OCI-LY3 (cell line): ENCODE data around the gene SPAG6.

Source experiments
- H2AFZ ChIP-seq: fragments of 200-600, 300-600 bp; shearing (Covaris generic); 2 replicates; pipeline ENCODE4 v1.6.0; 2014; ENCODE audit warnings: antibody characterized with exemption, low read depth, low read length
- H3K27ac ChIP-seq: fragments of 200-600, 300-600 bp; sonication (generic); 2 replicates; pipeline ENCODE4 v1.5.1; 2014; ENCODE audit warnings: mild to moderate bottlenecking, low read length, moderate library complexity, mixed read lengths
- H3K27me3 ChIP-seq: fragments of 200-600, 300-600 bp; sonication (generic); 2 replicates; pipeline ENCODE4 v1.6.1; 2014; ENCODE audit warnings: low read depth, low read length, mixed read lengths
- H3K36me3 ChIP-seq: fragments of 200-600, 300-600 bp; sonication (generic); replicated peaks from 2 replicates; pipeline ENCODE3; 2014; ENCODE audit warnings: low read depth, low read length, mixed read lengths
- H3K4me1 ChIP-seq: fragments of 300-600, 200-600 bp; sonication (generic); 2 replicates; pipeline ENCODE4 v1.6.1; 2014; ENCODE audit warnings: low read length, mixed read lengths
- H3K4me2 ChIP-seq: fragments of 200-600, 300-600 bp; sonication (generic); 2 replicates; pipeline ENCODE4 v1.6.1; 2014; ENCODE audit warnings: low read length, mixed read lengths
- H3K4me3 ChIP-seq: fragments of 300-600, 200-600 bp; sonication (generic); 2 replicates; pipeline ENCODE4 v1.5.1; 2014; ENCODE audit warnings: antibody characterized with exemption, mild to moderate bottlenecking, low read length, moderate library complexity
- H3K79me2 ChIP-seq: fragments of 300-600, 200-600 bp; shearing (Covaris generic); 2 replicates; pipeline ENCODE4 v1.6.1; 2014; ENCODE audit warnings: mild to moderate bottlenecking, low read length, mixed read lengths
- H3K9ac ChIP-seq: fragments of 300-600, 200-600 bp; shearing (Covaris generic); 2 replicates; pipeline ENCODE4 v1.6.0; 2014; ENCODE audit warnings: mild to moderate bottlenecking, low read length, moderate library complexity
- H3K9me3 ChIP-seq: fragments of 200-600, 300-600 bp; shearing (Covaris generic); 2 replicates; pipeline ENCODE4 v1.6.1; 2014; ENCODE audit warnings: low read length, mixed read lengths; ENCODE audit not compliant: insufficient read depth
- H4K20me1 ChIP-seq: fragments of 200-600, 300-600 bp; sonication (generic); 2 replicates; pipeline ENCODE4 v1.6.1; 2016; ENCODE audit warnings: low read length, mixed read lengths; ENCODE audit not compliant: insufficient read depth
- CTCF ChIP-seq: fragments of 200-600, 300-600 bp; sonication (generic); IDR thresholded peaks from 2 replicates; pipeline ENCODE4 v1.5.1; 2014; ENCODE audit warnings: antibody characterized with exemption, low read length, low read depth
- EZH2phosphoT487 ChIP-seq: fragments of 200-600 bp; shearing (Covaris generic); IDR thresholded peaks from 2 replicates; pipeline ENCODE4 v1.6.1; 2018; ENCODE audit warnings: antibody characterized with exemption, mixed run types, low read depth

Gene SPAG6

GRCh38 chr10:22374489-22375126 is 29.3 kb downstream of the SPAG6 start:
- peak overlapping the region; percentile 7; the same call in 1 of the 2 replicates for H3K4me2 ChIP-seq
- no peak overlapping the region for H3K9ac ChIP-seq
- H3K36me3 ChIP-seq = no peaks in the 10 kb centered on the region
- no peaks in the 10 kb centered on the region for H4K20me1 ChIP-seq
- H3K27me3 ChIP-seq = no peaks in the 10 kb centered on the region
- H3K79me2 ChIP-seq = no peaks in the 10 kb centered on the region
- no peak overlapping the region for H2AFZ ChIP-seq
- no peaks in the 10 kb centered on the region for H3K9me3 ChIP-seq
- TF ChIP-seq CTCF (no peak), EZH2phosphoT487 (no peak)
- no peak overlapping the region for H3K4me3 ChIP-seq
- peaks cover 31% of the 10 kb centered on the region for H3K4me1 ChIP-seq
- no peak overlapping the region for H3K27ac ChIP-seq

DNA sequence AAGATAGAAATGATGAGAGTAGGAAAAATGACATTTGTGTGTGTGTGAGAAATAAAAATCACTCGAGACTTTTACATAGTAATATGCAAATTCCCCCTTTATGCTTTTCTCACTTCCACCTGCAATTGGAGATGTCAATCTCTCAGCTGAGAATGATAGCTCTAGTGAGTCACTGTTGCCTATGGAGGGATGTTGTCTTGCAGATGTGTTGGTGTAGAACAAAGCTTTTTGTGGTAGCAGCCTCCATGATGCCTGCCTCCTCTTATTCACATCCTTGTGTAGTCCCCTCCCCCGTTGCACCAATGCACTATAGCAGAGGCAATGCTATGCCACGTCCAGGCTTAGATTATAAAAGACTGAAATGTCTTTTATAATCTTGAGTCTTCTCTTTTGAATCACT is 33.8 kb downstream of the SPAG6 start:
- Histone ChIP-seq H3K4me1 (peaks cover 23% of the 10 kb centered on the region), H4K20me1 (no peaks in the 10 kb centered on the region), H3K36me3 (no peaks in the 10 kb centered on the region), H3K27me3 (no peaks in the 10 kb centered on the region), H3K27ac (no peak overlapping the region), H3K4me3 (peak overlapping the region; percentile 55), H3K79me2 (no peaks in the 10 kb centered on the region), H3K9me3 (no peaks in the 10 kb centered on the region), H3K4me2 (peak overlapping the region; percentile 77), H2AFZ (no peak overlapping the region), H3K9ac (no peak overlapping the region)
- TF ChIP-seq CTCF (no peak), EZH2phosphoT487 (no peak)

DNA sequence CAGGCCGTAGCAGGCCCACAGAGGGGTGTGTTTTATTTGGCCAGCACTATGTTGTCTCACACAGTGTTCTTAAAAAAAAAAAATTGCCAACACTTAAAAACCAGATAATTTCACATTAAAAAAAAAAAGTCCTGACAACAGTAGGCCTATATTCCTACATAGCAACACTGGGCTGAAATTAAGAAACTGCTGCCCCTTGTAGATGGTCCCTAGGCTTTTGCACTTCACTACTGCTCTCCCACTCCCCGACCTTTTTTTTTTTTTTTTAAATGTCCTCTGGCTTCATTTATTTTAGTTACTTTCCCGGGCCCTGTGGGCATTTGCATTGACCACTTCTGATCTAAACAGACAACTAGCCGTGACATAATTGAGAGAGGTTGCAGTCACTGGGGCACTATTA is 36.0 kb downstream of the SPAG6 start:
- Histone ChIP-seq H3K27ac (no peak overlapping the region), H3K4me2 (no peak overlapping the region), H3K36me3 (no peaks in the 10 kb centered on the region), H3K27me3 (no peaks in the 10 kb centered on the region), H4K20me1 (no peaks in the 10 kb centered on the region), H3K9me3 (no peaks in the 10 kb centered on the region), H3K79me2 (no peaks in the 10 kb centered on the region), H2AFZ (no peak overlapping the region), H3K9ac (no peak overlapping the region), H3K4me1 (peaks cover 16% of the 10 kb centered on the region), H3K4me3 (no peak overlapping the region)
- TF ChIP-seq EZH2phosphoT487 (no peak), CTCF (no peak)

- no peaks in the 10 kb centered on the region for H3K9me3 ChIP-seq
- H3K4me3 ChIP-seq = no peak overlapping the region
- no peak overlapping the region for H3K27ac ChIP-seq
- no peak overlapping the region for H2AFZ ChIP-seq
- no peaks in the 10 kb centered on the region for H3K27me3 ChIP-seq
- TF ChIP-seq EZH2phosphoT487 (no peak), CTCF (no peak)
- H3K9ac ChIP-seq = no peak overlapping the region
- no peaks in the 10 kb centered on the region for H3K36me3 ChIP-seq
- H3K4me2 ChIP-seq = no peak overlapping the region
- H3K4me1 ChIP-seq = no peaks in the 10 kb centered on the region
- no peaks in the 10 kb centered on the region for H3K79me2 ChIP-seq
- H4K20me1 ChIP-seq = no peaks in the 10 kb centered on the region
These were observed 41.2 kb downstream of the SPAG6 start for GRCh38 chr10:22386503-22386902.
